Measurements from ENCODE around the gene PLK5. TPM values are rescaled to one million over a fixed set of nuclear protein-coding genes. Genes with fewer than 3 reads are reported as not detected.

Gene PLK5
- total and polyA plus RNA-seq, 2 donors (not counting 1 experiment from before 2014, with no cell fraction given): not detected

DNA sequence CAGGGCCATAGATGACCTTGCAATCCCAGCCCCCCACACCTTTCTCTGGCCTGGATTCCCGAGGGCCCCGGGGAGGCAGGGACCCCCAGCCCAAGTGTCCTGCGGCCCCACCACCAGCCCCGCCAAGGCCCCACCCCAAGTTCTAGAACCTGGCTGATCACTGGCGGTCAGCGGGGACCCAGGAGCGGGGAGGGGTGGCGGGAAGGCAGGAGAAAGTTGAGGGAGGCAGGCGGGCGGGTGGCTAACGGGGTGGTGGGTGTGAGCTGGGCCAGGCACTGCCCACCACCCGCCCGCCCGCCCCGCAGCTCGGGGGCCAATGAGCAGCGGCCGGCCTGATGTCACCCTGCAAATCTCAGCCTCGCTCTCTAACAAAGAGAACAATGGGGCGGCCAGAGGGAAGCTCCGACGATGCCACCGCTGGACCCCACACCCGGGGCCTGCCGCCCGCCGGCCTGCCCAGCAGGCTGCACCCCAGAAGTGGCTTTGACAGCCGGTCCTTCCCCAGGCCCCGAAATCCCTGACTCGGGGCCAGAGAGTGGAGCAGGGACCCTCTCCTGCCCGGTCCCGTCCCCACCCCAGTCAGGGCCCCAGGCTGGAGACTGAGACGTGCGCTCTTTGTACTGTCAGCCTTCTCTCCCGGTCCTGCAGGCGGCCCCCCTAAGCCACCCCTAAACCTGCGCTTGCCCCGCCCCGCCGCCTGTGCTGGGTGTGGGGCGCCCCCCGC lies 42.7 kb downstream of the PLK5 start:
- DNase-seq (no peak), ATAC-seq (ENCODE audit: low read depth) (no peak)
- H3K9me3 ChIP-seq (ENCODE audit: control extremely low read depth in 1 of 3, control insufficient read depth in 2 of 3, insufficient read depth in 1 of 3, low read length in 2 of 3): no peaks in the 10 kb centered on the region
- no peak overlapping the region for H3K27ac ChIP-seq (ENCODE audit: low read length in 2 of 2)
- 39% methylated on average over 29 of the region's 42 CpGs for WGBS (ENCODE audit: insufficient coverage)
- intact Hi-C loops (cut with micrococcal nuclease): no loop called here
- Mint-ChIP-seq H3K27me3 (peaks cover 3% of the 10 kb centered on the region), H3K4me1 (peaks cover 2% of the 10 kb centered on the region), H3K27ac (no peak overlapping the region), H3K9me3 (ENCODE audit: insufficient read depth) (no peaks in the 10 kb centered on the region), H3K4me3 (no peak overlapping the region)
- peak overlapping the region; percentile 62 for H2AFZ ChIP-seq (ENCODE audit: insufficient read depth, low read depth, low read length, poor library complexity, severe bottlenecking)
- no peaks in the 10 kb centered on the region for H3K36me3 ChIP-seq (replicated peaks in 1 of 2; ENCODE audit: control extremely low read depth in 1 of 2, control insufficient read depth in 1 of 2, extremely low read depth in 1 of 2, insufficient read depth in 2 of 2, low read length in 1 of 2)
- H3K27me3 ChIP-seq (replicated peaks in 1 of 4; ENCODE audit: control extremely low read depth in 1 of 4, control insufficient read depth in 3 of 4, insufficient read depth in 4 of 4, low read length in 3 of 4): peaks cover 0 to 18% (median 0%) of the 10 kb centered on the region in 4 experiments
- peak overlapping the region; percentile 85 for H3K4me2 ChIP-seq (replicated peaks; ENCODE audit: low read depth, low read length, poor library complexity, severe bottlenecking)
- H3K79me2 ChIP-seq (ENCODE audit: control insufficient read depth, insufficient read depth, low read length): peaks cover 3% of the 10 kb centered on the region
- no peak overlapping the region for H3K4me3 ChIP-seq (ENCODE audit: control extremely low read depth in 1 of 5, extremely low read depth in 1 of 5, insufficient read depth in 1 of 5, low read depth in 2 of 5, low read length in 4 of 5)
- peaks cover 5% of the 10 kb centered on the region for H4K20me1 ChIP-seq (ENCODE audit: control insufficient read depth, insufficient read depth, low read length, poor library complexity, severe bottlenecking)
- no peak for TF ChIP-seq EZH2 (IDR thresholded peaks at IDR 0.05; ENCODE audit: borderline replicate concordance, insufficient read depth, low read depth, low read length, poor library complexity, severe bottlenecking)
- TF ChIP-seq, protein P1, sequence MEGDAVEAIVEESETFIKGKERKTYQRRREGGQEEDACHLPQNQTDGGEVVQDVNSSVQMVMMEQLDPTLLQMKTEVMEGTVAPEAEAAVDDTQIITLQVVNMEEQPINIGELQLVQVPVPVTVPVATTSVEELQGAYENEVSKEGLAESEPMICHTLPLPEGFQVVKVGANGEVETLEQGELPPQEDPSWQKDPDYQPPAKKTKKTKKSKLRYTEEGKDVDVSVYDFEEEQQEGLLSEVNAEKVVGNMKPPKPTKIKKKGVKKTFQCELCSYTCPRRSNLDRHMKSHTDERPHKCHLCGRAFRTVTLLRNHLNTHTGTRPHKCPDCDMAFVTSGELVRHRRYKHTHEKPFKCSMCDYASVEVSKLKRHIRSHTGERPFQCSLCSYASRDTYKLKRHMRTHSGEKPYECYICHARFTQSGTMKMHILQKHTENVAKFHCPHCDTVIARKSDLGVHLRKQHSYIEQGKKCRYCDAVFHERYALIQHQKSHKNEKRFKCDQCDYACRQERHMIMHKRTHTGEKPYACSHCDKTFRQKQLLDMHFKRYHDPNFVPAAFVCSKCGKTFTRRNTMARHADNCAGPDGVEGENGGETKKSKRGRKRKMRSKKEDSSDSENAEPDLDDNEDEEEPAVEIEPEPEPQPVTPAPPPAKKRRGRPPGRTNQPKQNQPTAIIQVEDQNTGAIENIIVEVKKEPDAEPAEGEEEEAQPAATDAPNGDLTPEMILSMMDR (IDR thresholded peaks at IDR 0.05): no peak
- POLR2A ChIA-PET: no interaction called here
- CTCF ChIA-PET: interaction anchor here (0.6 kb wide), 1 partner anchor 22 kb away, joined by 3 read pairs; no protein-coding TSS in a partner anchor
- H3K9ac ChIP-seq (ENCODE audit: low read length): peak overlapping the region; percentile 29
- H3K4me1 ChIP-seq (ENCODE audit: control insufficient read depth in 2 of 2, insufficient read depth in 2 of 2, low read length in 2 of 2): peaks cover 11 to 13% of the 10 kb centered on the region in 2 donors

DNA sequence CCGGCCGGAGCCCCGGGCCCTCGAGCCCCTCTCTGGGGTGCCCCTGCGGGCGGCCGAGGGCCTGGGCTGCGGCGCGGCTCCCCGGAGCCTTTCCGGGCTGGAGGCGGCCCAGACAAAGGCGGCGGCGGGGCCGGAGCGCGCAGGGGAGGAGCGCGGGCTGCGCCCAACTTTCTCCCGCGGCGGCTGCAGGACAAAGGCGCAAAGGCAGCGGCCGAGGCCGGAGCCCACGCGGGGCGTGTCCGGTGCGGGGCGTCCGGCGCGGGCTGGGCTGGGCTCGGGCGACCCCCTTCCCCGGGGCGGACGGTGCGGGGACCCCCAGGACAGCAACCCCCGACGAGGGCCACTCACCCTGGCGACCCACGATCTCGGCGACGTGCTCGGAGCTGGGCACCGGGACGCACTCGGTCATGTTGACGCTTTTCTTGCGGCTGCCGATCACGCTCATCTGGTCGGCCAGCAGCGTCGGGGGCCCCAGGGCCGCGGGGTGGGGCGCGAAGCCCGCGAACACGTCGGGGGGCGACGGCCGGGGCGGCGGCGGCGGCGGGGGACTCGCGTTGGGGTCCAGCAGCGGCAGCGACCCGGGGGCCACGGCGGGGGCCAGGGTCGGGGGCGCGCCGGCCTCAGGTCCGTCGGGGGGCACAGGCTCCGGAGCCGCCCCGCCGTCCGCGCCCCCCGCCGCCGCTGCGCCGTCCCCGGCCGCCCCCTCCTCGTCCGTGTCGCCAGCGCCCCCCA lies 43.4 kb downstream of the PLK5 start:
- peaks cover 3% of the 10 kb centered on the region for H3K27me3 Mint-ChIP-seq
- POLR2A ChIA-PET: no interaction called here
- peak; percentile 83 for TF ChIP-seq EZH2 (IDR thresholded peaks at IDR 0.05; ENCODE audit: borderline replicate concordance, insufficient read depth, low read depth, low read length, poor library complexity, severe bottlenecking)
- TF ChIP-seq, protein P1 (IDR thresholded peaks at IDR 0.05): no peak
- Histone ChIP-seq H3K9ac (ENCODE audit: low read length) (peak overlapping the region; percentile 29), H2AFZ (ENCODE audit: insufficient read depth, low read depth, low read length, poor library complexity, severe bottlenecking) (peak overlapping the region; percentile 62), H3K9me3 (ENCODE audit: control extremely low read depth in 1 of 3, control insufficient read depth in 2 of 3, insufficient read depth in 1 of 3, low read length in 2 of 3) (no peaks in the 10 kb centered on the region), H3K4me2 (replicated peaks; ENCODE audit: low read depth, low read length, poor library complexity, severe bottlenecking) (peak overlapping the region; percentile 85), H3K27ac (ENCODE audit: low read length in 2 of 2) (no peak overlapping the region), H3K4me3 (ENCODE audit: control extremely low read depth in 1 of 5, extremely low read depth in 1 of 5, insufficient read depth in 1 of 5, low read depth in 2 of 5, low read length in 4 of 5) (peak overlapping the region in 2 of 5 experiments; percentile 26 to 29), H3K27me3 (replicated peaks in 1 of 4; ENCODE audit: control extremely low read depth in 1 of 4, control insufficient read depth in 3 of 4, insufficient read depth in 4 of 4, low read length in 3 of 4) (peaks cover 0 to 18% (median 0%) of the 10 kb centered on the region in 4 experiments), H3K79me2 (ENCODE audit: control insufficient read depth, insufficient read depth, low read length) (peaks cover 3% of the 10 kb centered on the region), H3K4me1 (ENCODE audit: control insufficient read depth in 2 of 2, insufficient read depth in 2 of 2, low read length in 2 of 2) (peaks cover 11 to 13% of the 10 kb centered on the region in 2 donors), H3K36me3 (replicated peaks in 1 of 2; ENCODE audit: control extremely low read depth in 1 of 2, control insufficient read depth in 1 of 2, extremely low read depth in 1 of 2, insufficient read depth in 2 of 2, low read length in 1 of 2) (no peaks in the 10 kb centered on the region), H4K20me1 (ENCODE audit: control insufficient read depth, insufficient read depth, low read length, poor library complexity, severe bottlenecking) (peaks cover 5% of the 10 kb centered on the region)
- ATAC-seq (ENCODE audit: low read depth) (no peak), DNase-seq (peak; percentile 56)
- CTCF ChIA-PET: no interaction called here
- WGBS (ENCODE audit: insufficient coverage): 4% methylated on average over 108 of the region's 108 CpGs
- no peaks in the 10 kb centered on the region for H3K9me3 Mint-ChIP-seq (ENCODE audit: insufficient read depth)
- no peak overlapping the region for H3K27ac Mint-ChIP-seq
- H3K4me3 Mint-ChIP-seq: peak overlapping the region; percentile 66
- H3K4me1 Mint-ChIP-seq: peaks cover 2% of the 10 kb centered on the region
- intact Hi-C loops (cut with micrococcal nuclease): no loop called here
